Mesodermal cell (in vitro differentiated cells): Measurements from ENCODE around the gene PPP4R4. TPM values are rescaled to one million over a fixed set of nuclear protein-coding genes. Genes with fewer than 3 reads are reported as not detected.
A peak's percentile ranks its signal among the peaks of the same experiment; 100 is the strongest.

ENCODE experiments used
- H3K27ac ChIP-seq: 2 replicates; pipeline ENCODE4 v1.7.0; 2013; ENCODE audit warnings: mild to moderate bottlenecking, low read depth, low read length, moderate library complexity; ENCODE audit not compliant: severe bottlenecking
- H3K36me3 ChIP-seq: 2 replicates; pipeline ENCODE4 v1.7.1; 2013; ENCODE audit warnings: mild to moderate bottlenecking, low read length, moderate library complexity; ENCODE audit not compliant: control insufficient read depth, insufficient read depth
- H3K4me1 ChIP-seq: one replicate; pipeline ENCODE4 v1.7.1; 2013; ENCODE audit warnings: mild to moderate bottlenecking, low read length; ENCODE audit not compliant: insufficient read depth, control insufficient read depth, poor library complexity, severe bottlenecking
- H3K4me3 ChIP-seq: 2 replicates; pipeline ENCODE4 v1.7.0; 2013; ENCODE audit warnings: low read length, control low read depth, mild to moderate bottlenecking; ENCODE audit not compliant: insufficient read depth, poor library complexity, severe bottlenecking; ENCODE audit errors: extremely low read depth
- H3K9me3 ChIP-seq: 2 replicates; pipeline ENCODE4 v1.7.1; 2013; ENCODE audit warnings: mild to moderate bottlenecking, low read length, moderate library complexity; ENCODE audit not compliant: control insufficient read depth
- WGBS, 2 experiments: methylation state at CpG; one replicate each; pipeline ENCODE4 v1.1.5; 2013; ENCODE audit warnings: missing lambda C conversion rate in 2 of 2; ENCODE audit not compliant: insufficient coverage in 2 of 2; 5-methylcytosine and 5-hydroxymethylcytosine counted together
- polyA plus RNA-seq, 2 experiments: library from polyadenylated mRNA; stranded (reverse); fragments of 50-300 nt; gene quantifications; one replicate each; pipeline ENCODE4 v1.2.3, GENCODE V29; 2013

Gene PPP4R4, protein sequence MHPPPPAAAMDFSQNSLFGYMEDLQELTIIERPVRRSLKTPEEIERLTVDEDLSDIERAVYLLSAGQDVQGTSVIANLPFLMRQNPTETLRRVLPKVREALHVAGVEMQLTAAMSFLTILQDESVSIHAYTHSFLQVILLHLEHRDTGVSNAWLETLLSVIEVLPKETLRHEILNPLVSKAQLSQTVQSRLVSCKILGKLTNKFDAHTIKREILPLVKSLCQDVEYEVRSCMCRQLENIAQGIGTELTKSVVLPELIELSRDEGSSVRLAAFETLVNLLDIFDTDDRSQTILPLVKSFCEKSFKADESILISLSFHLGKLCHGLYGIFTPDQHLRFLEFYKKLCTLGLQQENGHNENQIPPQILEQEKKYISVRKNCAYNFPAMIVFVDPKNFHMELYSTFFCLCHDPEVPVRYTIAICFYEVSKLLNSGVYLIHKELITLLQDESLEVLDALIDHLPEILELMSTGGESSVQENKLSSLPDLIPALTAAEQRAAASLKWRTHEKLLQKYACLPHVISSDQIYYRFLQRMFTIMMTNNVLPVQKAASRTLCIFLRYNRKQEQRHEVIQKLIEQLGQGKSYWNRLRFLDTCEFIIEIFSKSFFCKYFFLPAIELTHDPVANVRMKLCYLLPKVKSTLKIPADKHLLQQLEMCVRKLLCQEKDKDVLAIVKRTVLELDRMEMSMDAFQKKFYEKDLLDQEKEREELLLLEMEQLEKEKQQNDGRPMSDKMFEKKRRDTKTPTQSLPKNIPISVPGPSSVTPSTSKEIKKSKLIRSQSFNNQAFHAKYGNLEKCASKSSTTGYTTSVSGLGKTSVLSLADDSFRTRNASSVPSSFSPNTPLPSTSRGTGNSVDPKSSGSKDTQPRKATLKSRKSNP
- polyA plus RNA-seq (2013, experiment 1 of 2): 1.1 TPM
- polyA plus RNA-seq (2013, experiment 2 of 2): 1.3 TPM

DNA sequence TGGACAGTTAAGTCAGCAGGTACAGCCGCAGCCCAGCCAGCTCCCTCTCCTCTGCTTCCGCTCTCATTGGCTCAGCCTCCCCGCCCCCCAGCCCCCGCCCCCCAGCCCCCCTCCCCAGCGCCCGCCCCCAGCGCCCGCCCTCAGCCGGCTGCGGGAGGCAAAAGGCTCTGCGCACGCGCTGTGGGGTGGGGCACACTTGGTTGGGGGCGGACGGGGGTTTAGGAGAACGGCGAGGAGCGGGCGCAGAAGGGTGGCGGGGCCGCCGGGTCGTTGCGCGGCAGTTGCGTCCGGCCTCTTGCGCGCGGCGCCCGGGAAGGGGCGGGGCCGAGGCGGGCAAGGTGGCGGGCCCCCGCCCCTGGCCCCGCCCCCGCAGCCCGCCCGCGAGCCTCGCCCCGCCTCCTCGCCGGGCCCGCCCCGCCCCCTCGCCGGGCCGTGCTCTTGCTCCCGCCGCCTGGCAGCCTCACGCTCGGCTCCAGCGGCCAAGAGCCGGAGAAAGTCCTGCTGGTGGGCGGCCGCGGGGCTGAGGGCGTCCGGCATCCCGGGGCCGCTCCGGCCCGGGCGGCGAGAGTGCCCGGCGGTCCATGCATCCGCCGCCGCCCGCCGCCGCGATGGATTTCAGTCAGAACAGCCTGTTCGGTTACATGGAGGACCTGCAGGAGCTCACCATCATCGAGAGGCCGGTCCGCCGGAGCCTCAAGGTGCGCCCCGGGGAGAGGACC is at the start of gene PPP4R4:
PPP4R4 (plus strand) TSS at position 438 of the 719 bp plus-strand sequence; CDS start at position 582, 144 bp downstream.
- H3K4me3 ChIP-seq: peak within 1 kb of the TSS; percentile 59
- WGBS, 2 experiments: 1% methylated on average over 40 to 51 of the region's 84 CpGs
- H3K9me3 ChIP-seq: no peaks in the 10 kb centered on the region
- H3K4me1 ChIP-seq: no peaks in the 10 kb centered on the region
- no peaks in the 10 kb centered on the region for H3K36me3 ChIP-seq
- H3K27ac ChIP-seq: peak within 1 kb of the TSS; percentile 63

DNA sequence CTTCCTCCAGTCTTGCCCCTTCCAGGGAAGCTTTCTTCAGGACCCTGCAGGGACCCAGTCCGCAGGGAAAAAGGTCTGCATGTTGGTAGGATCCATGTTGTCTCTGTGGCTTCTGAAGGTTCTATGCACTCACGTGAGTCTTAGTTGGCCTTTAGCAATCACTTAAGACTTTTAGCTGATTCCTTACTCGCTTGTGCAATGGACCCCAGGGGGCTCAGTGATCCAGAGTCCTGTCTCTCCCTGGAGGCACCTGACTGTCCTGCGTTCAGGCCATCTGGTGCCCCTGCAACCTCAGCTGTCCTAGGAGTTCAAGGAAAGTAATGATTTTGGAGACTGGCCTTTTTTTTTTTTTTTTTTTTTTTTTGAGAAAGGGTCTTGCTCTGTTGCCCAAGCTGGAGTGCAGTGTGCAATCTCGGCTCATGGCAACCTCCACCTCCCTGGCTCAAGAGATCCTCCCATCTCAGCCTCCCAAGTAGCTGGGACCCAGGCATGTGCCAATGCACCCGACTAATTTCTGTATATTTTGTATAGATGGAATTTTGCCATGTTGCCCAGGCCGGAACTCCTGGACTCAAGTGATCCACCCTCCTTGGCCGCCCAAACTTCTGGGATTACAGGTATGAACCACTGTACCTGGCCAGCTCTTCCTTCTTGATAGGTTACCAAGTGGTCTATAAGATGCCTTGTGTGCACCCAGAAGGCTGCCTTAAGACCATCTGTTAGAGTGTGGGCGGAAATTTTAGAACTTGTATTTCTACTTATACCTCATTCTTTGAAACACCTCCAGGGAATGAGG is 49.3 kb upstream of the PPP4R4 start:
- H3K36me3 ChIP-seq: no peaks in the 10 kb centered on the region
- H3K4me1 ChIP-seq: no peaks in the 10 kb centered on the region
- no peaks in the 10 kb centered on the region for H3K9me3 ChIP-seq
- H3K4me3 ChIP-seq: no peak overlapping the region
- 91 to 97% methylated on average over 3 to 5 of the region's 9 CpGs for WGBS, 2 experiments
- H3K27ac ChIP-seq: no peak overlapping the region

DNA sequence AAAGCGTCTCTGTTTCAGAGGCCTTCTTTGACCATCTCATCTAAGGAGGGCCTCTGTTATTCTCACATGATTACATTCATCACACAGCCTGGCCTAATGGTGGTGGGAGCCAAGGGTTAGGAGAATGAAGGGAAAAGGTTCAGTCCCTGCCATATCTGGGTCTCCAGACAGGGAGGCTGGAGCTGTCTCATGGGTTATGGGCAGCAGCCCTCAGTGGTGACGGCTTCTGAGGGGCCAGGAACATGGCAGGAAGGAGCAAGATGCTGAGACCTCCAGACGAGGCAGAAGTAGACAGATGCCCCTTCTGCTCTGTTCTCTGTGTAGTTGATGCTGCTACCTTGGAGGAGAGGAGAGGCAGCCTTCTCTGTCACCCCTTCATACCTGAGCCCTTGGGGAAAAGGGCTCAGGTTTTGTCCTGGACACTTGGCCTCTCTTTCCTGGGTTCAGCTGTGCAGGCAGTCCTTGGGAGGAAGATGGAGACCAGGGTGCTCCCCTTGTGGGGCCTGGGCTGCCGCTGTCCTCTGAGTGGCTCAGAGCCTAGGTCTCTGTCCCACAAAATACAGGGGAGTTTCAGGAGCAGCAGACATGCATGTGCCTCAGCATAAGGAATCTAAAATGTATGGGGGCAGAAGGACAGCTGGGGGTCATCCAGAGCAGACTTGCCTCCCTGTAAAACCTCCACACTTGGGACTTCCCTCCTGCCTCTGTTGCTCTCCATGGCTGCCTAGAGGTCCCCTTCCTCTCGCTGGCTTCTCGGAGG is 48.3 kb upstream of the PPP4R4 start:
- Histone ChIP-seq H3K9me3 (no peaks in the 10 kb centered on the region), H3K36me3 (no peaks in the 10 kb centered on the region), H3K27ac (no peak overlapping the region), H3K4me1 (no peaks in the 10 kb centered on the region), H3K4me3 (no peak overlapping the region)
- WGBS, 2 experiments: 88 to 97% methylated on average over 5 to 6 of the region's 6 CpGs

DNA sequence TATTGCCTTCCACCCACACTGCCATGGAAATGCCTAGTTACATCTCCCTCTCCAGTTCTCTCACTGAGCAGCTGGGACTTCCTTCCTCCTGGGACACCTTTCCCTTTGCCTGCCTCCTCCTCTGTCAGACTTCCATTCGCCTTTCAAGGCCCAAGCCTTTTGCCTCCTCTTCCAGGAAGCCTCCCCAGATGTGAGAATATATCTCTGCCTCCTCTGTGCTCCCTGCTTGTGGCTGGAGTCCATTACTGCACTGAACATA is 47.8 kb upstream of the PPP4R4 start:
- 40 to 78% methylated on average over 1 of the region's 1 CpG for WGBS, 2 experiments
- Histone ChIP-seq H3K4me1 (no peaks in the 10 kb centered on the region), H3K9me3 (no peaks in the 10 kb centered on the region), H3K36me3 (no peaks in the 10 kb centered on the region), H3K27ac (no peak overlapping the region), H3K4me3 (no peak overlapping the region)

DNA sequence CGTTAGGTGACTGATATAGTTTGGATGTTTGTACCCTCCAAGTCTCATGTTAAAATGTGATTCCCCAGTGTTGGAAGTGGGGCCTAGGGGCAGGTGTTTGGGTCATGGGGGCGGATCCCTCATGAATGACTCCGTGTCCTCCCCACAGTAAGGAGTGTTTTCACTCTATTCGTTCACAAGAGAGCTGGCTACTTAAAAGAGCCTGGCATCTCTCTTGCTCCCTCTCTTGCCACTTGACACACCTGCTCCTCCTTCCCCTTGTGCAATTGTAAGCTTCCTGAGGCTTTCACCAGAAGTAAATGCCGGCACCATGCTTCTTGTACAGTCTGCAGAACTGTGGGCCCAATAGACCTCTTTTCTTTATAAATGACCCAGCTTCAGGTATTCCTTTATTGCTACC is 47.3 kb upstream of the PPP4R4 start:
- Histone ChIP-seq H3K27ac (no peak overlapping the region), H3K4me3 (no peak overlapping the region), H3K36me3 (no peaks in the 10 kb centered on the region), H3K4me1 (no peaks in the 10 kb centered on the region), H3K9me3 (no peaks in the 10 kb centered on the region)
- 72 to 88% methylated on average over 4 to 5 of the region's 5 CpGs for WGBS, 2 experiments

DNA sequence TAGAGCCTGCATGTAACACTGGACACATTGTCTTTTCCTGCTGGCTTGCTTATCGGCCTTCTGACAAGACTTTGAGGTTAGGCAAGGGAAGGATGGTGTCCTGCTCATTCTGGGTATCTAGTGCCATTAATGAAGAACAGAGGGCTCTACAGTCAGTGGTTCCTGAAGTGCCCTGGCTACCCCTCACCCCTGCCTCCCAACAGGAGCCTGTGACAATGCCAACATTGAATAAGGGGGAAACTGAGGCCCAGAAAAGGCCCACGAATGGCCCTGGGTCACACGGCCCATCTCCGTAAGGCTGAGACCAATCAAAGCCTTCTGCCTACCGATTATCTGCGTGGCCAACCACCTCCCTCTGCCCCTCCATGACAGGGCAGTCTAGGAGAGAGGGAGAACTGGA is 46.8 kb upstream of the PPP4R4 start:
- H3K36me3 ChIP-seq: no peaks in the 10 kb centered on the region
- WGBS, 2 experiments: 93% methylated on average over 4 to 6 of the region's 6 CpGs

DNA sequence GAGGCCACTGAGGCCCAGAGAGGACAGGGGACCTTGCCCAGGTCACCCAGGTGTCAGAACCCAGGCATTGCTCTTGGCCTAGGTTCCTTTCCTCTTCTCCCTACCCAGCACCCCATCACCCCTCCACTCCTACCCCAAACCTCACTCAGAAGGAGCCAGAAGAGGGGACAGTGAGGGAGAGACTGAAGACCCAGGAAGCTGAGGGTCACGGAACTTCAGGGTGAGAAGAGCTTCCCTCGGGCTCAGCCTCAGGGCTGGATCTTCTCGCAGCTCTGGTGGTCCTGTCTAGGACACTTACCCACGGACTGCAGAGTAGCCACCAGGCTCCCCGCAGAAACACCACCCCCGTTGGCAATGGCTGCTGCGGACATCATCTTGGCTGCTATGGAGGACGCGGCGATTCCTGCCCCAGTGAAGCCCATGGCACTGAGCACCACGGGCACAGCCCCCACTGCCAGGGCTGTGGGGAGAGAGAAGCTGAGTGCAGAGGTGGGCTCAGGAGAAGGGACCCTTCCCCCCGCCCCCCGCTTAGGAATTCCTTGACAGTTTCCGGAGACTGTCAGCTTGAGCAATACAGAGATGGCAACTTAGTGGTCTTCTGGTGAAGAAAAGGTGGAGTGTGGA is 45.8 kb upstream of the PPP4R4 start:
- Histone ChIP-seq H3K27ac (no peak overlapping the region), H3K4me1 (no peaks in the 10 kb centered on the region), H3K36me3 (no peaks in the 10 kb centered on the region), H3K9me3 (no peaks in the 10 kb centered on the region), H3K4me3 (peak overlapping the region; percentile 47)
- 85 to 87% methylated on average over 13 to 14 of the region's 14 CpGs for WGBS, 2 experiments

More for the DNA sequence above, 46.8 kb upstream of the PPP4R4 start:
- H3K4me1 ChIP-seq: no peaks in the 10 kb centered on the region
- no peaks in the 10 kb centered on the region for H3K9me3 ChIP-seq
- H3K27ac ChIP-seq: no peak overlapping the region
- no peak overlapping the region for H3K4me3 ChIP-seq

DNA sequence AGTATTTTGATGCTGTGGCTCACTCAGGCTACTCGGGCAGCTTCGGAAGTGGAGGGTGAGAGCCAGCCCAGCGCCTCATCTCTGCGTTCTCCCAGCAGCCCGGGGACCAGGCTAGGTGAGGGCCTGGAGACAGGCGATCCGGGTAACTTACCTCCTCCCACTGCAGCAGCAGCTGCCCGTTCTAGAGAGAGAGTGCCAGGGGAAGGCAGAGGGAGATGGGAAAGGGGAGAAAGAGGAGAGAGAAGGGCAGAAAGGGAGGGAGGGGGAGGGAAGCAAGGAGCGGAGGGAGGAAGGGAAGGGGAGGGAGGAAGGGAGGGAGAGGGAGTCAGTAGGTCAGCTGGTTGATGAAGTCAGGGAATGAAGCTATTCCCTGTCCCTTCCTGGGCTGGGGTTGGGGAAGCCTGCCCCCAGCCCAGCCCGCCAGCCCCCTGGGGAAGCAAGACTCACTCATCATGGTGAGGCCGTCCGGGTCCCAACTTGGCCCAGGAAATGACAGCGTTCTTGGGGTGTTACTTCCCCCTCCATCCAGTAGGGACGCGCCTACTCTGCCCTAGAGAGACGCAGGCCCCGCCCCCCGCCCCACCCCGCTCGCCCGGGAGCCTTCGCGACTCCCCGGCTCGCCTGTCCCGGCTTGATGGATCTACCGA is 44.9 kb upstream of the PPP4R4 start, which contains the start of gene IFI27L2:
IFI27L2 (minus strand) TSS at position 494 of the 647 bp plus-strand sequence; CDS start at position 454, 40 bp downstream.
- Histone ChIP-seq H3K36me3 (no peaks in the 10 kb centered on the region), H3K27ac (peak within 1 kb of the TSS; percentile 55), H3K4me1 (no peaks in the 10 kb centered on the region), H3K9me3 (no peaks in the 10 kb centered on the region), H3K4me3 (peak within 1 kb of the TSS; percentile 47)
- 2 to 3% methylated on average over 14 to 19 of the region's 27 CpGs for WGBS, 2 experiments
